22Rv1 (cell line): Measurements from ENCODE around the gene FRMD3.

Experiments used
- H3K27ac ChIP-seq: fragments of 450-650 bp; 2 replicates; pipeline ENCODE4 v1.5.1; 2017
- CTCF ChIP-seq: fragments of 450-650 bp; IDR thresholded peaks from 2 replicates; pipeline ENCODE4 v1.5.1; 2017; ENCODE audit warnings: mild to moderate bottlenecking
- ZFX ChIP-seq: fragments of 450-650 bp; IDR thresholded peaks from 2 replicates; pipeline ENCODE4 v1.6.1; 2017; ENCODE audit warnings: antibody characterized with exemption, borderline replicate concordance

Gene FRMD3

GRCh38 chr9:83468821-83469220, 69.4 kb downstream of the FRMD3 start:
- no peak overlapping the region for H3K27ac ChIP-seq
- TF ChIP-seq ZFX (no peak), CTCF (no peak)

GRCh38 chr9:83466877-83467276, 71.3 kb downstream of the FRMD3 start:
- no peak overlapping the region for H3K27ac ChIP-seq
- TF ChIP-seq ZFX (no peak), CTCF (no peak)

GRCh38 chr9:83466351-83466750, 71.8 kb downstream of the FRMD3 start:
- no peak for TF ChIP-seq CTCF
- no peak for TF ChIP-seq ZFX
- H3K27ac ChIP-seq = no peak overlapping the region

GRCh38 chr9:83459830-83460229, 78.4 kb downstream of the FRMD3 start:
- no peak overlapping the region for H3K27ac ChIP-seq
- no peak for TF ChIP-seq CTCF
- no peak for TF ChIP-seq ZFX

GRCh38 chr9:83458530-83458929, 79.7 kb downstream of the FRMD3 start:
- TF ChIP-seq CTCF (no peak), ZFX (no peak)
- H3K27ac ChIP-seq = no peak overlapping the region

- H3K27ac ChIP-seq = no peak overlapping the region
- TF ChIP-seq ZFX = no peak
Observed at GRCh38 chr9:83457005-83457404, 81.2 kb downstream of the FRMD3 start.

- TF ChIP-seq CTCF (no peak), ZFX (no peak)
Observed at GRCh38 chr9:83456226-83456625, 82.0 kb downstream of the FRMD3 start.

GRCh38 chr9:83454076-83454475, 84.1 kb downstream of the FRMD3 start:
- TF ChIP-seq ZFX (no peak), CTCF (no peak)

More at GRCh38 chr9:83456226-83456625, 82.0 kb downstream of the FRMD3 start:
- H3K27ac ChIP-seq = no peak overlapping the region

More at GRCh38 chr9:83454076-83454475, 84.1 kb downstream of the FRMD3 start:
- no peak overlapping the region for H3K27ac ChIP-seq
